ENCODE measurements around the gene LHFPL3. TPM values are rescaled to one million over a fixed set of nuclear protein-coding genes. Genes with fewer than 3 reads are reported as not detected.

LHFPL3 gene
- total RNA-seq, 1 experiment from 2014 or later = not detected

DNA sequence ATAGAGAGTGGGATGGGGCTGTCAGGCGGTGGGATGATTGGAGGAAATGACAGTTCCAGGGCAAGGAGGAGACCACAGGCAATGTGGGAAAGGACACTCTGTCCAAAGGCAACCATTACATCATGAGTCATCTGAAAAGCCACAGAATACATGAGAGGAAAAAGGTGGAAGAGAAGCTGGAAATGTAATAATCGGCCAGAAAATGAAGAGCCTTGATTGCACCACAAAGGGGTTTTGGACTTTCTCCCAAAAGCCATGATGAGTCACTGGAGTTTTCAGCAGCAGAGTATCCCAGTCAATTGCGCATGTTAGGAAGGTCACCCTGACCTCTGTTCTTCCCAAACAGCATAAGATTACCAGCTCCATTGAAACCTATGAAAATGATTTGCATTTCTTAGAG lies 222.0 kb downstream of the LHFPL3 start:
- H2BK120ac ChIP-seq (ENCODE audit: low read depth, low read length, poor library complexity, severe bottlenecking) = no peak overlapping the region

More for the DNA sequence above, 222.0 kb downstream of the LHFPL3 start:
- no peaks in the 10 kb centered on the region for H4K20me1 ChIP-seq (ENCODE audit: control insufficient read depth, insufficient read depth, insufficient read length)
- no peaks in the 10 kb centered on the region for H3K79me2 ChIP-seq (ENCODE audit: insufficient read depth, low read length)
- H4K5ac ChIP-seq (ENCODE audit: insufficient read length, low read depth, low read length) = no peak overlapping the region
- no peaks in the 10 kb centered on the region for H3K79me1 ChIP-seq (ENCODE audit: insufficient read depth, low read depth, low read length, poor library complexity, severe bottlenecking)
- no peaks in the 10 kb centered on the region for H3K9me3 ChIP-seq (ENCODE audit: control insufficient read depth, low read depth, low read length)
- no peaks in the 10 kb centered on the region for H3K27me3 ChIP-seq (ENCODE audit: insufficient read depth, low read length)
- Mint-ChIP-seq H3K27ac (no peak overlapping the region), H3K4me3 (no peak overlapping the region), H3K4me1 (no peaks in the 10 kb centered on the region), H3K9me3 (peaks cover 5 to 18% of the 10 kb centered on the region in 2 experiments), H3K36me3 (ENCODE audit: insufficient read depth in 1 of 3, low read depth in 3 of 3) (0 out of 7 replicates have a peak, but pooled peaks cover 0 to 4% (median 0%) of the 10 kb centered on the region in 3 experiments), H3K27me3 (ENCODE audit: low read depth) (peaks cover 1% of the 10 kb centered on the region; the same call in 1 of the 2 replicates)
- H3K18ac ChIP-seq (ENCODE audit: insufficient read length, low read depth, low read length) = no peak overlapping the region
- H3K23me2 ChIP-seq (ENCODE audit: insufficient read length, low read depth, low read length, poor library complexity, severe bottlenecking) = no peaks in the 10 kb centered on the region
- WGBS (ENCODE audit: extremely low coverage, insufficient read length, low lambda C conversion rate) = no CpG with 5 or more reads among the region's 3 CpGs
- H2AK5ac ChIP-seq (ENCODE audit: insufficient read length, low read length) = no peak overlapping the region
- H3K4ac ChIP-seq (ENCODE audit: low read depth, low read length) = no peak overlapping the region
- H3K23ac ChIP-seq (ENCODE audit: insufficient read length, low read depth, low read length) = no peak overlapping the region
- no peaks in the 10 kb centered on the region for H3K4me1 ChIP-seq (ENCODE audit: insufficient read depth, low read length)
- DNase-seq = no peak
- no peak overlapping the region for H4K91ac ChIP-seq (ENCODE audit: insufficient read length, low read depth, low read length)
- H2BK15ac ChIP-seq (ENCODE audit: low read depth, low read length) = no peak overlapping the region
- H2BK12ac ChIP-seq (ENCODE audit: insufficient read length, low read depth, low read length) = no peak overlapping the region
- H4K8ac ChIP-seq (replicated peaks; ENCODE audit: insufficient read length, low read depth, low read length) = no peak overlapping the region
- no peak overlapping the region for H3K9ac ChIP-seq (ENCODE audit: extremely low read depth, insufficient read length, low read length)
- TF ChIP-seq, protein P1, sequence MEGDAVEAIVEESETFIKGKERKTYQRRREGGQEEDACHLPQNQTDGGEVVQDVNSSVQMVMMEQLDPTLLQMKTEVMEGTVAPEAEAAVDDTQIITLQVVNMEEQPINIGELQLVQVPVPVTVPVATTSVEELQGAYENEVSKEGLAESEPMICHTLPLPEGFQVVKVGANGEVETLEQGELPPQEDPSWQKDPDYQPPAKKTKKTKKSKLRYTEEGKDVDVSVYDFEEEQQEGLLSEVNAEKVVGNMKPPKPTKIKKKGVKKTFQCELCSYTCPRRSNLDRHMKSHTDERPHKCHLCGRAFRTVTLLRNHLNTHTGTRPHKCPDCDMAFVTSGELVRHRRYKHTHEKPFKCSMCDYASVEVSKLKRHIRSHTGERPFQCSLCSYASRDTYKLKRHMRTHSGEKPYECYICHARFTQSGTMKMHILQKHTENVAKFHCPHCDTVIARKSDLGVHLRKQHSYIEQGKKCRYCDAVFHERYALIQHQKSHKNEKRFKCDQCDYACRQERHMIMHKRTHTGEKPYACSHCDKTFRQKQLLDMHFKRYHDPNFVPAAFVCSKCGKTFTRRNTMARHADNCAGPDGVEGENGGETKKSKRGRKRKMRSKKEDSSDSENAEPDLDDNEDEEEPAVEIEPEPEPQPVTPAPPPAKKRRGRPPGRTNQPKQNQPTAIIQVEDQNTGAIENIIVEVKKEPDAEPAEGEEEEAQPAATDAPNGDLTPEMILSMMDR (conservative IDR thresholded peaks at IDR 0.05) = no peak
- H3T11ph ChIP-seq (ENCODE audit: low read length) = no peak overlapping the region
- H2AFZ ChIP-seq (ENCODE audit: low read length) = no peak overlapping the region
- no peak overlapping the region for H3K4me2 ChIP-seq (ENCODE audit: insufficient read depth, insufficient read length, low read length)
- no peak overlapping the region for H3K14ac ChIP-seq (ENCODE audit: insufficient read depth, low read length)
- H2BK20ac ChIP-seq (ENCODE audit: low read depth, low read length, poor library complexity, severe bottlenecking) = no peak overlapping the region
- no peak overlapping the region for H2BK5ac ChIP-seq (ENCODE audit: insufficient read length, low read length)
- H3K27ac ChIP-seq (ENCODE audit: insufficient read length, low read depth, low read length) = no peak overlapping the region
- H3K56ac ChIP-seq (ENCODE audit: insufficient read length, low read depth, low read length) = no peak overlapping the region
